B cell (primary cell): ENCODE results near the gene HSF4.

Experiments
- EZH2 ChIP-seq: IDR thresholded peaks from 2 replicates; pipeline ENCODE4 v1.6.1; 2012; ENCODE audit warnings: borderline replicate concordance, low read depth, mild to moderate bottlenecking, moderate library complexity, low read length; ENCODE audit not compliant: insufficient read depth, poor library complexity, severe bottlenecking
- TF ChIP-seq, protein P1 (sequence below): fragments of 200-600 bp; IDR thresholded peaks from one replicate; pipeline ENCODE4 v1.8.0; 2022; ENCODE audit warnings: antibody characterized with exemption, mild to moderate bottlenecking

DNA sequence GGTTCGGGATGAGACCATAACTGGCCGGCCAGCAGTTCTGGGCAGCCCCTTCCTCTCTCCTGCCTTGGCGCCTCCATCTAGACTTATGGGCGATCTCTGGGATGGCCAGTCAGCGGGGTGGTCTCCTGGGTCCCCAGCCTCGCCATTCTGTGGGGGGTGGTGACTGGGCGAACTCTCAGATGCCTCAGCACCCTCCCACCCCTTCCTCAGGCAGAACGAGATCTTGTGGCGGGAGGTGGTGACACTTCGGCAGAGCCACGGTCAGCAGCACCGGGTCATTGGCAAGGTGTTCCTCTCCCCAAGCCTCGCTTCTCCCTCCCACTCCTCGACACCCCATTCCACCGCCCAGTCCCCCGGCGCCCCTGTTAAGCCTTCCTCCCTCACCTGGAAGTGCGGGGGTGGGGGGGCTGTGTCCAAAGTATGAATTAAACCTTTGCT, 1.6 kb downstream of the HSF4 start:
- TF ChIP-seq, protein P1, sequence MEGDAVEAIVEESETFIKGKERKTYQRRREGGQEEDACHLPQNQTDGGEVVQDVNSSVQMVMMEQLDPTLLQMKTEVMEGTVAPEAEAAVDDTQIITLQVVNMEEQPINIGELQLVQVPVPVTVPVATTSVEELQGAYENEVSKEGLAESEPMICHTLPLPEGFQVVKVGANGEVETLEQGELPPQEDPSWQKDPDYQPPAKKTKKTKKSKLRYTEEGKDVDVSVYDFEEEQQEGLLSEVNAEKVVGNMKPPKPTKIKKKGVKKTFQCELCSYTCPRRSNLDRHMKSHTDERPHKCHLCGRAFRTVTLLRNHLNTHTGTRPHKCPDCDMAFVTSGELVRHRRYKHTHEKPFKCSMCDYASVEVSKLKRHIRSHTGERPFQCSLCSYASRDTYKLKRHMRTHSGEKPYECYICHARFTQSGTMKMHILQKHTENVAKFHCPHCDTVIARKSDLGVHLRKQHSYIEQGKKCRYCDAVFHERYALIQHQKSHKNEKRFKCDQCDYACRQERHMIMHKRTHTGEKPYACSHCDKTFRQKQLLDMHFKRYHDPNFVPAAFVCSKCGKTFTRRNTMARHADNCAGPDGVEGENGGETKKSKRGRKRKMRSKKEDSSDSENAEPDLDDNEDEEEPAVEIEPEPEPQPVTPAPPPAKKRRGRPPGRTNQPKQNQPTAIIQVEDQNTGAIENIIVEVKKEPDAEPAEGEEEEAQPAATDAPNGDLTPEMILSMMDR: no peak
- TF ChIP-seq EZH2: no peak
